Astrocyte of the spinal cord (primary cell): ENCODE results near the gene SLIT3.

Experiments
- DNase-seq: peaks from one replicate; pipeline ENCODE4 v3.0.0; 2011; ENCODE audit warnings: low read depth, low spot score
- H3K4me3 ChIP-seq: 2 replicates; pipeline ENCODE4 v1.5.1; 2011; ENCODE audit warnings: low read depth, mild to moderate bottlenecking, low read length, moderate library complexity
- CTCF ChIP-seq: IDR thresholded peaks from 2 replicates; pipeline ENCODE4 v1.5.1; 2012; ENCODE audit warnings: low read depth, mild to moderate bottlenecking, low read length, inconsistent platforms
- in situ Hi-C: cut with HindIII; loops from 2 replicates; pipeline ENCODE4 v1.10.0; 2017; ENCODE audit warnings: low sequenced_read_pairs

SLIT3 gene

DNA sequence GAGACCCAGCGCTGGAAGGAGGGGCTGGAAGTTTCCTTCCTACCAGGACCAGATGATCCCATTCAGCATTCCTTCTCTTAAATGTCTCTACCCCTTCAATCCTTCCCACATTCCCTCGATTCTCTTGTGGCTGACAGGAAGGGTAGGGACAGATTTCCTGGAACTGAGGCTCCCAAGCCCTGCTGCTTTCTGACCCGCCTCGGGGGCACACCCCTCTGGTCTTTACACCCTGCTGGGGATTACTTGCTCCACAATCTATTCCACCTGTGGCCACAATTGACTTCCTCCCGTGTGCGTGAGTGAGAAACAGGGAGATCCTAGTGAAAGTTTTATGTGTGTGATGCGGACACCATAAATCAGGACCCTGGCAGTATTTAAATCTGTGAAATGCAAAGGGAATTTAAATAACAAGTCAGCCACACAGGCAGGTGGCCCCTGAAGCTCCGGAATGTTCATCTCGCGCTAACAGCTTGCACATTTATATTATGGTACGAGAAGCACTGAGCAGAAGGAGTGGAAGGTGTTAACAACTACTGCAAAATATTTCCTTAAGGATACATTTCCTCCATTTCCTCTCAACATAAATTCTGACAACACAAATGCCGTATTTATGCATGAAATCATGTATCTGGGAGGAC lies 237.5 kb downstream of the SLIT3 start:
- in situ Hi-C loops = no loop called here
- DNase-seq = no peak
- H3K4me3 ChIP-seq = no peak overlapping the region
- no peak for TF ChIP-seq CTCF

GRCh38 chr5:169062690-169063089 lies 238.2 kb downstream of the SLIT3 start:
- in situ Hi-C loops = no loop called here
- no peak overlapping the region for H3K4me3 ChIP-seq
- TF ChIP-seq CTCF = no peak
- DNase-seq = no peak

DNA sequence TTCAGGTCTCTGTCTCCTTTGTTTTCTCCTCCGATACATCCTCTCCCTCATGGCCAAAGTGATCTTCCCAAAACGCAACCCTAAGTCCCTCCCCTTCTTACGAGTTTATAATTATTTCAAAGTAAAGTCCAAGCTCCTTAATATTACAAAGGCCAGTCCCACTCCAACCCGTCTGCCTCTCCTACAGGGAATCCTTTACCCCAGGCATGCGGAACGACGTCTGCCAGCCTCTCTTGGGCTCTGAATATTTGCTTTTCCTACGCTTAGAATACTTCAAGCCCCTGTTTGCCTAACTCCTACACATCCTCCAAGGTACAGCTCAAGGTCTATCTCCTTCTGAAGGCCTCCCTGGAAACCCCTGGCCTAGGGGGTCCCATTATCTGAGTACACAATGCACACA lies 246.4 kb downstream of the SLIT3 start:
- TF ChIP-seq CTCF = no peak
- no peak for DNase-seq
- in situ Hi-C loops = no loop called here
- no peak overlapping the region for H3K4me3 ChIP-seq

- TF ChIP-seq CTCF = no peak
- in situ Hi-C loops = no loop called here
- H3K4me3 ChIP-seq = no peak overlapping the region
- DNase-seq = no peak
Observed at GRCh38 chr5:169052207-169052606, 248.7 kb downstream of the SLIT3 start.

DNA sequence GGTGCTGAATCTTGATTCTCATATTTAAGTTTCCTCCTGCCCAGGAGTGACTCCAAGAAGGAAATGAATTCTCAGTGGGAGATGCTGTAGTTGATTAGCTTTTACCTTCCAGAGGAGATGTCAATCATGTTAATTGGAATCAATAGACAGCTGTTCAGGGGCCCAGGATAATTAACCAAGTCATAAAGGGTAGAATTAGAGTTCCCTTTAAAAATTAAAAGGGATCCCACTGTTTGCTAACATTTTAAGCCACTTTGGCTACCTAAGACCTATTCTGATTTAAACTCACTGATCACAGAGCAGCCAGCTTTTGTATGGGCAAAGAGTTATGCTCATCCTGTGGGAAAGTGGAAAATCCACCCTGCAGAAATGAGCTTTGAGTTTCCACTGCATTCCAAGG lies 249.6 kb downstream of the SLIT3 start:
- H3K4me3 ChIP-seq = no peak overlapping the region
- in situ Hi-C loops = no loop called here
- TF ChIP-seq CTCF = no peak
- DNase-seq = no peak

GRCh38 chr5:169050636-169051035 lies 250.3 kb downstream of the SLIT3 start:
- in situ Hi-C loops = no loop called here
- DNase-seq = no peak
- H3K4me3 ChIP-seq = no peak overlapping the region
- TF ChIP-seq CTCF = no peak
